ENCODE measurements around the gene IL15.

DNA sequence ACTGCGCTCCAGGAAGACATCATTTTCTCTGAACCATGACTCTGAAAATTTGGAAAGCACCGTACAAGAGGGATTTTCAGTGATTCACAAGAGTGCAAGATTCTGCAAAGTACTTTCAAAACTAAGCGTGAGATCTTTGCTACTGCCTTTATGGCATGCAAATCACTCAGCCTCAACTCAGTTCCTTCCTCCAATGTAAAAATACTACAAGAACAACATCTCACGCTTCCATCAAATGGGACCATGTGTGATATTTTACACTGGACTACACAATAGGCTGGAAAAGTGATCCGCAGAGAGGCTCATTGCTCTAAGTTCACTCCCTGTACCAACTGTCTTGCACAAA, 674 bp upstream of the IL15 start:
- TF ChIP-seq, protein P1, sequence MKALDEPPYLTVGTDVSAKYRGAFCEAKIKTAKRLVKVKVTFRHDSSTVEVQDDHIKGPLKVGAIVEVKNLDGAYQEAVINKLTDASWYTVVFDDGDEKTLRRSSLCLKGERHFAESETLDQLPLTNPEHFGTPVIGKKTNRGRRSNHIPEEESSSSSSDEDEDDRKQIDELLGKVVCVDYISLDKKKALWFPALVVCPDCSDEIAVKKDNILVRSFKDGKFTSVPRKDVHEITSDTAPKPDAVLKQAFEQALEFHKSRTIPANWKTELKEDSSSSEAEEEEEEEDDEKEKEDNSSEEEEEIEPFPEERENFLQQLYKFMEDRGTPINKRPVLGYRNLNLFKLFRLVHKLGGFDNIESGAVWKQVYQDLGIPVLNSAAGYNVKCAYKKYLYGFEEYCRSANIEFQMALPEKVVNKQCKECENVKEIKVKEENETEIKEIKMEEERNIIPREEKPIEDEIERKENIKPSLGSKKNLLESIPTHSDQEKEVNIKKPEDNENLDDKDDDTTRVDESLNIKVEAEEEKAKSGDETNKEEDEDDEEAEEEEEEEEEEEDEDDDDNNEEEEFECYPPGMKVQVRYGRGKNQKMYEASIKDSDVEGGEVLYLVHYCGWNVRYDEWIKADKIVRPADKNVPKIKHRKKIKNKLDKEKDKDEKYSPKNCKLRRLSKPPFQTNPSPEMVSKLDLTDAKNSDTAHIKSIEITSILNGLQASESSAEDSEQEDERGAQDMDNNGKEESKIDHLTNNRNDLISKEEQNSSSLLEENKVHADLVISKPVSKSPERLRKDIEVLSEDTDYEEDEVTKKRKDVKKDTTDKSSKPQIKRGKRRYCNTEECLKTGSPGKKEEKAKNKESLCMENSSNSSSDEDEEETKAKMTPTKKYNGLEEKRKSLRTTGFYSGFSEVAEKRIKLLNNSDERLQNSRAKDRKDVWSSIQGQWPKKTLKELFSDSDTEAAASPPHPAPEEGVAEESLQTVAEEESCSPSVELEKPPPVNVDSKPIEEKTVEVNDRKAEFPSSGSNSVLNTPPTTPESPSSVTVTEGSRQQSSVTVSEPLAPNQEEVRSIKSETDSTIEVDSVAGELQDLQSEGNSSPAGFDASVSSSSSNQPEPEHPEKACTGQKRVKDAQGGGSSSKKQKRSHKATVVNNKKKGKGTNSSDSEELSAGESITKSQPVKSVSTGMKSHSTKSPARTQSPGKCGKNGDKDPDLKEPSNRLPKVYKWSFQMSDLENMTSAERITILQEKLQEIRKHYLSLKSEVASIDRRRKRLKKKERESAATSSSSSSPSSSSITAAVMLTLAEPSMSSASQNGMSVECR (CRISPR knock-in tag; IDR thresholded peaks at IDR 0.05; ENCODE audit: borderline replicate concordance): no peak
- no peak for TF ChIP-seq NR3C1 (CRISPR knock-in tag; conservative IDR thresholded peaks at IDR 0.05; ENCODE audit: low read depth)
- TF ChIP-seq NFATC4 (CRISPR knock-in tag; IDR thresholded peaks at IDR 0.05): no peak
- TF ChIP-seq ZNF232 (CRISPR knock-in tag; IDR thresholded peaks at IDR 0.05): no peak
- TF ChIP-seq, protein P2, sequence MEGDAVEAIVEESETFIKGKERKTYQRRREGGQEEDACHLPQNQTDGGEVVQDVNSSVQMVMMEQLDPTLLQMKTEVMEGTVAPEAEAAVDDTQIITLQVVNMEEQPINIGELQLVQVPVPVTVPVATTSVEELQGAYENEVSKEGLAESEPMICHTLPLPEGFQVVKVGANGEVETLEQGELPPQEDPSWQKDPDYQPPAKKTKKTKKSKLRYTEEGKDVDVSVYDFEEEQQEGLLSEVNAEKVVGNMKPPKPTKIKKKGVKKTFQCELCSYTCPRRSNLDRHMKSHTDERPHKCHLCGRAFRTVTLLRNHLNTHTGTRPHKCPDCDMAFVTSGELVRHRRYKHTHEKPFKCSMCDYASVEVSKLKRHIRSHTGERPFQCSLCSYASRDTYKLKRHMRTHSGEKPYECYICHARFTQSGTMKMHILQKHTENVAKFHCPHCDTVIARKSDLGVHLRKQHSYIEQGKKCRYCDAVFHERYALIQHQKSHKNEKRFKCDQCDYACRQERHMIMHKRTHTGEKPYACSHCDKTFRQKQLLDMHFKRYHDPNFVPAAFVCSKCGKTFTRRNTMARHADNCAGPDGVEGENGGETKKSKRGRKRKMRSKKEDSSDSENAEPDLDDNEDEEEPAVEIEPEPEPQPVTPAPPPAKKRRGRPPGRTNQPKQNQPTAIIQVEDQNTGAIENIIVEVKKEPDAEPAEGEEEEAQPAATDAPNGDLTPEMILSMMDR (IDR thresholded peaks at IDR 0.05): no peak
- TF ChIP-seq ELF4 (CRISPR knock-in tag; IDR thresholded peaks at IDR 0.05; ENCODE audit: low read depth): no peak
